NB4 (cell line): ENCODE results near the gene NAA80.
"Not testable (repeated sequence)": the region's sequence is repeated elsewhere in the genome, so short reads cannot be mapped to it uniquely, and the experiment has no call there.

Experiments
- DNase-seq: peaks from one replicate; pipeline ENCODE4 v3.0.0; 2010; ENCODE audit warnings: low read depth
- H3K4me3 ChIP-seq: one replicate; pipeline ENCODE4 v1.5.1; 2011; ENCODE audit warnings: mild to moderate bottlenecking, low read depth, low read length, moderate library complexity
- CTCF ChIP-seq: IDR thresholded peaks from one replicate; pipeline ENCODE4 v1.5.1; 2012; ENCODE audit warnings: low read depth, low read length
- MYC ChIP-seq: IDR thresholded peaks from 2 replicates; pipeline ENCODE4 v1.6.1; 2011; ENCODE audit warnings: low read depth, low read length
- POLR2A ChIP-seq: IDR thresholded peaks from 2 replicates; pipeline ENCODE4 v1.6.1; 2011; ENCODE audit warnings: mild to moderate bottlenecking; ENCODE audit not compliant: insufficient read length; ENCODE audit errors: extremely low read depth
- TF ChIP-seq, protein P1 (sequence below): IDR thresholded peaks from 2 replicates; pipeline ENCODE4 v1.6.1; 2011; ENCODE audit warnings: low read depth, low read length

The NAA80 gene

GRCh38 chr3:50314816-50315215 is 15.6 kb upstream of the NAA80 start:
- H3K4me3 ChIP-seq = no peak overlapping the region
- no peak for DNase-seq
- TF ChIP-seq CTCF (no peak), MYC (no peak), POLR2A (no peak)
- TF ChIP-seq, protein P1, sequence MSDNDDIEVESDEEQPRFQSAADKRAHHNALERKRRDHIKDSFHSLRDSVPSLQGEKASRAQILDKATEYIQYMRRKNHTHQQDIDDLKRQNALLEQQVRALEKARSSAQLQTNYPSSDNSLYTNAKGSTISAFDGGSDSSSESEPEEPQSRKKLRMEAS = no peak

GRCh38 chr3:50314342-50314741 is 15.1 kb upstream of the NAA80 start:
- H3K4me3 ChIP-seq = no peak overlapping the region
- no peak for DNase-seq
- TF ChIP-seq, protein P1 = no peak

- not testable (repeated sequence) for H3K4me3 ChIP-seq, DNase-seq
Observed at GRCh38 chr3:50312041-50312440, 12.8 kb upstream of the NAA80 start.

DNA sequence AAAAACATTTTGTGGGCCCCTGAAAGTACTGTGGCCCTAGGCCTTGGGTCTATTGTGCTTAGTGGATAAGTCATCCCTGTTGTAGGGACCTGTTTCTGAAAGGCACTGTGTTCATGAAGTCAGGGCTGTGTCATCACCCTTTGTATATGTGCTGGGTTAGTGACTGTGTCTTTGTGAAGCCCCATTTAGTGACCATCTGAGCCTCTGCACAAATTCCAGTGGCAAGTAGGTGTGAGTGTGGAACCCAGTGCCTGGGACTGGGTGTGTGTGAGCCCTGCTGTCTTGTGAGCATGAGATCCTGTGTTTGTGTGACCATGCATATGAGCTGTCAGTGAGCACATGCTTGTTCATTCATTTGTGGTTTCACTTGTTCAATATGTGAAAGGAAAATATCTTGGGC is 5.4 kb upstream of the NAA80 start:
- no peak overlapping the region for H3K4me3 ChIP-seq
- TF ChIP-seq POLR2A (no peak), CTCF (no peak), MYC (no peak)
- TF ChIP-seq, protein P1 = no peak
- no peak for DNase-seq

DNA sequence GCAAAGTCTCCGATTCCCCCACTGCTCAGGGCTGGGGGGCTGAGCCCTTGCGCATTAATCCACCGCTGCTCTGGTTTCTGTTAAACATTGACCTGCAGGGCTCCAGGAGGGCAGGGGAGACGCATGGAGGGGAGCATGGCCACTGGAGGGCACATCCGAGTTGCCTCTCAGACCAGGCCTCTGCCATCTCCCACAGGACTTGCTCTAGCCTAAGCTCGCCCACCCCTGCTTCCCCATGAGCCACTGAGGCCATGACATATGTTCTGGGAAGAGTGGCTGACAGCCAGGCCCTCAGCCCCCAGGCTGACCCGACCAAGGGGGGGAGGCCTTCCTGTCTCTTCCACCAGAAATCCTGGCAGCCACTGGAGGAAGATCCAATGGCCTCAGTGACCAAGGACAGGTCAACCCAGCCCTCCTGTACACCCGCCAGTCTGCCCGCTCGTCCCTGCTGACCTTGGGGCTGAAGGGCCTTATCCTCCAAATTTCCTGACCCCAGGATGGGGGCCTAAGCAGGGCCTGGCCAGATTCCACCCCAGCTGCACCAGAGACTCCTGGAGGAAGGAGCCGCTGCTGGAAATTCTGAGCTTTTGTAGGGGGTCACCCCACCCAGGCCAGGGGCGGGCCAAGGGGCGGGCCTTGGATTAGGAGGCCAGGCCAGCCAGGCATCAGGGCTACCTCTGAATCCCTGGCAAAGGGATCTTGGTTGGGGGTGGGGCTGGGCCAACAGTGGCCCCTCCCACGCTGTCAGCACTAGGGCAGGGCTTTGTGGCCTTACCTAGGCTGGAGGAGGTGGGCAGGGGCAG is 4.0 kb upstream of the NAA80 start, which contains the start of gene HYAL1:
TSS of gene HYAL1 (minus strand) at position 562 of the 803 bp plus-strand sequence. CDS start 618 bp downstream, outside the sequence.
- TF ChIP-seq POLR2A (no peak), CTCF (no peak), MYC (no peak)
- TF ChIP-seq, protein P1 = no peak
- DNase-seq = peak; percentile 52
- H3K4me3 ChIP-seq = no peak within 1 kb of the TSS

DNA sequence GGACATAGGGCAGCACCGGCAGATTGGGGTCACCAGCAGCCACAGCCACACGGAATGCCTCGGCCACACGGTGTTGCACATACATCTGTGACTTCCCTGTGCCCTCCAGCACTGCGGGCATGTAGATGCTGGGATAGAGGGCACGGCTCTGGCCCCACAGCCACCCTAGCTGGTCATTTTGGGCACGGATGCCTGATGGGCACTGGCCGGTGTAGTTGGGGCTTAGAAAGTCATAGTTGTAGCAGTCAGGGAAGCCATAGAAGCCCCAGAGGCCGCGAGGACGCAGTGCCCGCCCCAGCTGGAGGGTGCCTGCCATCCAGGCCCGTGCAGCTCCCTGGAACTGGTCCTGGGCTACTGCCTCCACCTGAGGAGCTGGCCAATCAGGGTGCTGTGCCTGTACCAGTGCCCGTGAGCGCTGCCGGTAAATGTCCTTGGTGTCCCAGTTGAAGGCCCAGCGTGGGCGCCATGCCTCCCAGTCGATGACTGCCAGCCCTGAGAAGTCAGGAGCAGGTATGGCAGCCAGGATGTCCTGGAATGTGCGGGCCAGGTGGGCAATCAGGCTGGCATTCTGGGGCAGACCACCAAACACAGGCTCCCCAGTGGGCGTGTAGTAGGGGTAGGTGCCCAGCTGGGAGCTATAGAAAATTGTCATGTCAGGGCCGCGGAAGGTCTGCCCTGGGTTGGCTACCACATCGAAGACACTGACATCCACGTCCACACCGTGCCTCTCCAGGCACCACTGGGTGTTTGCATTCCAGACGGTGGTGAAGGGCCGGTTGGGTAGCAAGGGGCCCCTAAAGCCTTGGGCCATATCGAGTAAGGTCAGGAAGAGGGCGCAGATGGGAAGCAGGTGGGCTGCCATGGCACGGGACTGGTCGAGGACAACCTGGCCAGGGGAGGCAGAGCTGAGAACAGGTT is 3.1 kb upstream of the NAA80 start:
- H3K4me3 ChIP-seq = no peak overlapping the region
- no peak for DNase-seq
- TF ChIP-seq MYC (no peak), POLR2A (no peak), CTCF (no peak)
- TF ChIP-seq, protein P1 = no peak
